GM18873 (cell line): ENCODE data around the gene TECTB.

Experiments
- ATAC-seq: cut with Tn5 transposase; IDR thresholded peaks from one replicate; pipeline ENCODE4 v1.9.1; 2021; ENCODE audit warnings: mild to moderate bottlenecking, moderate library complexity, moderate number of reproducible peaks; ENCODE audit not compliant: unreplicated experiment, low FRiP score

TECTB gene

GRCh38 chr10:112344261-112344660 is 61.1 kb downstream of the TECTB start:
- ATAC-seq, result no peak

- no peak for ATAC-seq
Measured at GRCh38 chr10:112345202-112345601, 62.0 kb downstream of the TECTB start.

GRCh38 chr10:112345743-112346142 is 62.5 kb downstream of the TECTB start:
- ATAC-seq, result no peak

GRCh38 chr10:112346774-112347173 is 63.6 kb downstream of the TECTB start:
- ATAC-seq, result no peak

- no peak for ATAC-seq
Measured at GRCh38 chr10:112347709-112348671, 64.8 kb downstream of the TECTB start.

GRCh38 chr10:112348759-112349158 is 65.6 kb downstream of the TECTB start:
- no peak for ATAC-seq

GRCh38 chr10:112349521-112350085 is 66.4 kb downstream of the TECTB start:
- no peak for ATAC-seq

- no peak for ATAC-seq
Measured at GRCh38 chr10:112351146-112351545, 67.9 kb downstream of the TECTB start.

- no peak for ATAC-seq
Measured at GRCh38 chr10:112352044-112352443, 68.8 kb downstream of the TECTB start.

- no peak for ATAC-seq
Measured at GRCh38 chr10:112353046-112353445, 69.8 kb downstream of the TECTB start.
